BLaER1 treated with 17β-estradiol and CSF1 and Interleukin-3, amounts not matched to agents 10 nM and 100 nM (cell line): ENCODE data around the gene SP4.

Experiments used
- H3K27ac ChIP-seq, 11 experiments: shearing (Covaris generic); formaldehyde crosslinking; 2 replicates each; pipeline ENCODE4 v1.8.1; 2022
- H3K27me3 ChIP-seq, 11 experiments: shearing (Covaris generic); formaldehyde crosslinking; 2 replicates each; pipeline ENCODE4 v1.8.1; 2022
- H3K36me3 ChIP-seq, 11 experiments: shearing (Covaris generic); formaldehyde crosslinking; 2 replicates each; pipeline ENCODE4 v1.8.1; 2022
- H3K4me1 ChIP-seq, 10 experiments: shearing (Covaris generic); formaldehyde crosslinking; 2 replicates each; pipeline ENCODE4 v1.8.1; 2022
- H3K4me2 ChIP-seq, 11 experiments: shearing (Covaris generic); formaldehyde crosslinking; 2 replicates each; pipeline ENCODE4 v1.8.1; 2022
- H3K4me3 ChIP-seq, 10 experiments: shearing (Covaris generic); formaldehyde crosslinking; 2 replicates each; pipeline ENCODE4 v1.8.1; 2022
- H3K9ac ChIP-seq, 11 experiments: shearing (Covaris generic); formaldehyde crosslinking; 2 replicates each; pipeline ENCODE4 v1.8.1; 2022
- H3K9me3 ChIP-seq, 11 experiments: shearing (Covaris generic); formaldehyde crosslinking; replicated peaks in 1 of 11; 2 replicates each; pipeline ENCODE4 v1.8.1; 2022
- H4K20me1 ChIP-seq, 11 experiments: shearing (Covaris generic); formaldehyde crosslinking; 2 replicates each; pipeline ENCODE4 v1.8.1; 2022
- Cebpa-rat ChIP-seq, 11 experiments: shearing (Covaris generic); IDR thresholded peaks; 2 replicates each; pipeline ENCODE4 v1.8.1; 2022

SP4 gene

DNA sequence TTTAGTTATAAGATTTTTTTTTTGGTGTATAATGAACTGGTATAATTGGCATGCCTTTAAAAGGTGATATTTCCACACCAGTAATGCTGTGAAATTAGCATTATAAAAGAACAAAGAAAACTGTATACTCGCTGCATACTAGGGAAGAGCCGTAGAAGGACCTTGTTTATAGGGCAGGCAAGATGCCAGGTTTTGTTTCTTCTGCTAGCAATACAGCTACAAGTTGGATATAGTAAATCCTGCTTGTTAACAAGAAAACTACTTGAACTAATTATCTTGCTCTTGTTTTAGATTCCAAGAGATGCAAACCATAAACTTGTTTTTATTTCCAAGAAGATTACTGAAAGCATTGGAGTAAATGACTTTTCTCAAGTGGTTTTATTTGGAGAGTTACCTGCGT, 116.8 kb downstream of the SP4 start:
- H3K9me3 ChIP-seq, result peaks cover 13 to 18% (median 15%) of the 10 kb centered on the region in 11 experiments; a peak in 21 of 22 replicates
- no peaks in the 10 kb centered on the region for H3K27me3 ChIP-seq
- no peak overlapping the region for H3K4me3 ChIP-seq
- H3K9ac ChIP-seq, result no peak overlapping the region
- no peaks in the 10 kb centered on the region for H4K20me1 ChIP-seq
- TF ChIP-seq Cebpa-rat (IDR thresholded peaks at IDR 0.05), result no peak
- H3K36me3 ChIP-seq, result no peaks in the 10 kb centered on the region
- H3K4me1 ChIP-seq, result peaks cover 0 to 5% (median 0%) of the 10 kb centered on the region in 10 experiments; a peak in 6 of 20 replicates
- no peak overlapping the region for H3K4me2 ChIP-seq
- H3K27ac ChIP-seq, result no peak overlapping the region

GRCh38 chr7:21547501-21547900, 119.6 kb downstream of the SP4 start:
- Histone ChIP-seq H3K27ac (no peak overlapping the region), H3K9me3 (peaks cover 13 to 17% (median 15%) of the 10 kb centered on the region in 11 experiments; a peak in 21 of 22 replicates), H3K4me1 (no peaks in the 10 kb centered on the region), H3K27me3 (no peaks in the 10 kb centered on the region), H3K4me2 (no peak overlapping the region), H3K4me3 (no peak overlapping the region), H3K9ac (no peak overlapping the region), H3K36me3 (no peaks in the 10 kb centered on the region), H4K20me1 (no peaks in the 10 kb centered on the region)
- TF ChIP-seq Cebpa-rat (IDR thresholded peaks at IDR 0.05), result no peak

DNA sequence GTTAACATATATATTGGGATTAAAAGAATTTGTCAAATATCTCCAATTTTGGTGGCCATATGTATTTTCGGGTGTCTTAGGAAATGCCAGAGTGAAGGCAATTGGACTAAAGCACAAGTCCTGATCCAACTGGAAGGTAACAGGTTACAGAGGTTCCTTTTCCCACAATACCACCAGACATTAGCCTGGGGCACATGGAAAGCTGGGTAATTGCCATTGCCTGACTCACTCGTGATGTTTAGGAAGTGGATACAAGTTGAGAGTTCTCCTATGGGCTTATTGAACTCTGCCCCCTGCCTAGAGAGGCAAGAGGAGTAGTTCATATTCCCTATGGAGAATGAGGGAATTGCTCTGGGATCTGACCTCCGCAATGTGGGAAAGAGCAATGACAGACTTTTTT, 120.6 kb downstream of the SP4 start:
- no peak overlapping the region for H3K4me3 ChIP-seq
- H4K20me1 ChIP-seq, result no peaks in the 10 kb centered on the region
- H3K9me3 ChIP-seq, result peaks cover 3 to 7% (median 5%) of the 10 kb centered on the region in 11 experiments; a peak in 20 of 22 replicates
- no peak for TF ChIP-seq Cebpa-rat (IDR thresholded peaks at IDR 0.05)
- H3K4me1 ChIP-seq, result peaks cover 0 to 3% (median 0%) of the 10 kb centered on the region in 10 experiments; a peak in 6 of 20 replicates
- H3K27me3 ChIP-seq, result no peaks in the 10 kb centered on the region
- no peak overlapping the region for H3K27ac ChIP-seq
- no peak overlapping the region for H3K4me2 ChIP-seq
- no peaks in the 10 kb centered on the region for H3K36me3 ChIP-seq
- H3K9ac ChIP-seq, result no peak overlapping the region

GRCh38 chr7:21550076-21550475, 122.2 kb downstream of the SP4 start:
- no peak for TF ChIP-seq Cebpa-rat (IDR thresholded peaks at IDR 0.05)
- H3K27me3 ChIP-seq, result no peaks in the 10 kb centered on the region
- no peak overlapping the region for H3K9ac ChIP-seq
- no peaks in the 10 kb centered on the region for H3K36me3 ChIP-seq
- H3K4me2 ChIP-seq, result no peak overlapping the region
- H4K20me1 ChIP-seq, result no peaks in the 10 kb centered on the region
- H3K27ac ChIP-seq, result no peak overlapping the region
- H3K9me3 ChIP-seq, result no peaks in the 10 kb centered on the region
- peaks cover 0 to 19% (median 0%) of the 10 kb centered on the region in 10 experiments; a peak in 7 of 20 replicates for H3K4me1 ChIP-seq
- H3K4me3 ChIP-seq, result no peak overlapping the region

DNA sequence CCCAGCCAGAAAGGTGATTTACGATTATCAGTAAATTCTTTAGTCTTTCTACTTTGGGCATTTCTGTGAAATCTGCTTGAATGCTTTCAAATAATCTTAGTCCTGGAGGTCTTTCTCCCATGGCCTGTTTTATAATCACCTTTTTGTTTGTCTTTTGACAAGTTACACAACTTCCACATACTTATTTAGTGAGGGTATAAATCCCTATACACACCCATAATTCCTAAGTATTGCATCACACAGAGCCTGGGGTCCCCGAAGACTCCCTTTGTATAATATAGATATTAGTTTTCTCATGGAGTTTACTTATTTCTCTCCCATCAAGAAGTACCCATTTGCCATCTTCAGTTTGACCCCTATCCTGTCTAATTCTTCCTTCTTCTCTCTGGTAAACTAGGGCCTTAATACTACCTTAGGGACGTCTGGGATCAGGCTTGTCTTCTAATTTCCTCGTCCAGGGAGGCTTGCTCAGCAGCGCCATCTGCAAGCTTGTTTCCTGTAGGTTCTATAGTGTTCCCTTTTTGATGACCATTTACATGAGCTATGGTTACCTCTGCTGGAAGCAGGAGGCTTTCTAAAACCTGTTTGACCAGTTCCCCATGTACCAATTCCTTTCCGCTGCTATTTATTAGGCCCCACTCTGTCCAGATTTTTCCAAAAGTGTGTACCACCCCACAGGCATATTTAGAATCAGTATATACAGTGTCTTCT, 123.1 kb downstream of the SP4 start:
- no peak overlapping the region for H3K4me2 ChIP-seq
- H3K4me3 ChIP-seq, result no peak overlapping the region
- H3K9ac ChIP-seq, result no peak overlapping the region
- no peak; a peak in 1 of 22 replicates for TF ChIP-seq Cebpa-rat (IDR thresholded peaks at IDR 0.05)
- H3K27ac ChIP-seq, result no peak overlapping the region
- H3K27me3 ChIP-seq, result no peaks in the 10 kb centered on the region
- no peaks in the 10 kb centered on the region for H3K36me3 ChIP-seq
- H3K9me3 ChIP-seq, result no peaks in the 10 kb centered on the region
- H4K20me1 ChIP-seq, result no peaks in the 10 kb centered on the region
- H3K4me1 ChIP-seq, result peaks cover 0 to 21% (median 0%) of the 10 kb centered on the region in 10 experiments; a peak in 7 of 20 replicates

GRCh38 chr7:21562385-21562784, 134.5 kb downstream of the SP4 start:
- Histone ChIP-seq H3K27ac (no peak overlapping the region), H4K20me1 (no peaks in the 10 kb centered on the region), H3K9me3 (no peaks in the 10 kb centered on the region), H3K27me3 (no peaks in the 10 kb centered on the region), H3K4me3 (no peak overlapping the region), H3K4me2 (no peak overlapping the region), H3K4me1 (no peaks in the 10 kb centered on the region), H3K36me3 (no peaks in the 10 kb centered on the region), H3K9ac (no peak overlapping the region)
- no peak for TF ChIP-seq Cebpa-rat (IDR thresholded peaks at IDR 0.05)
